DND-41 (cell line): ENCODE measurements around the gene MINDY1.

ENCODE experiments used
- ATAC-seq: fragments of 200-7000 bp; cut with Tn5 transposase; 3 replicates; pipeline ENCODE4 v1.9.1; 2021; ENCODE audit warnings: low read depth; ENCODE audit not compliant: insufficient read depth
- DNase-seq: peaks from one replicate; pipeline ENCODE4 v3.0.0-alpha.2; 2020
- H2AFZ ChIP-seq: 2 replicates; pipeline ENCODE4 v1.6.0; 2012; ENCODE audit warnings: low read depth, low read length
- H3K27ac ChIP-seq: 2 replicates; pipeline ENCODE4 v1.5.1; 2012; ENCODE audit warnings: low read length, inconsistent platforms
- H3K27me3 ChIP-seq: fragments of 200-600 bp; sonication (generic); 2 replicates; pipeline ENCODE4 v1.6.0; 2012; ENCODE audit warnings: low read length, mild to moderate bottlenecking, inconsistent platforms; ENCODE audit not compliant: insufficient read depth, poor library complexity
- H3K36me3 ChIP-seq: 2 replicates; pipeline ENCODE4 v1.5.1; 2012; ENCODE audit warnings: low read length, inconsistent platforms; ENCODE audit not compliant: insufficient read depth
- H3K4me1 ChIP-seq: 2 replicates; pipeline ENCODE4 v1.5.1; 2012; ENCODE audit warnings: mild to moderate bottlenecking, low read length; ENCODE audit not compliant: insufficient read depth
- H3K4me2 ChIP-seq: 2 replicates; pipeline ENCODE4 v1.6.0; 2012; ENCODE audit warnings: mild to moderate bottlenecking, moderate library complexity, low read length, inconsistent platforms; ENCODE audit not compliant: insufficient read depth
- H3K4me3 ChIP-seq, 2 experiments: fragments of 200-600 bp in 1 of 2; shearing (Covaris generic) in 1 of 2; 2 replicates each; pipeline ENCODE4 v1.5.1; 2012 to 2016; ENCODE audit warnings: inconsistent platforms in 2 of 2, low read length in 2 of 2, mild to moderate bottlenecking in 2 of 2, low read depth in 1 of 2, moderate library complexity in 1 of 2
- H3K79me2 ChIP-seq: 2 replicates; pipeline ENCODE4 v1.6.0; 2012; ENCODE audit warnings: low read length, inconsistent platforms; ENCODE audit not compliant: insufficient read depth
- H3K9ac ChIP-seq: 2 replicates; pipeline ENCODE4 v1.6.0; 2012; ENCODE audit warnings: low read depth, mild to moderate bottlenecking, inconsistent platforms, low read length, moderate library complexity
- H3K9me3 ChIP-seq: 2 replicates; pipeline ENCODE4 v1.5.1; 2012; ENCODE audit warnings: low read length, moderate library complexity, mild to moderate bottlenecking, inconsistent platforms; ENCODE audit not compliant: insufficient read depth, severe bottlenecking
- H4K20me1 ChIP-seq: 2 replicates; pipeline ENCODE4 v1.6.0; 2012; ENCODE audit warnings: low read length; ENCODE audit not compliant: insufficient read depth
- CTCF ChIP-seq: IDR thresholded peaks from 2 replicates; pipeline ENCODE4 v1.5.1; 2012; ENCODE audit warnings: borderline replicate concordance, low read length, moderate library complexity, mild to moderate bottlenecking; ENCODE audit not compliant: poor library complexity, severe bottlenecking; ENCODE audit errors: extremely low read depth
- EZH2 ChIP-seq: IDR thresholded peaks from 3 replicates; pipeline ENCODE4 v1.6.1; 2012; ENCODE audit warnings: borderline replicate concordance, low read depth, mild to moderate bottlenecking, moderate library complexity, low read length, inconsistent platforms; ENCODE audit not compliant: severe bottlenecking

The MINDY1 gene

DNA sequence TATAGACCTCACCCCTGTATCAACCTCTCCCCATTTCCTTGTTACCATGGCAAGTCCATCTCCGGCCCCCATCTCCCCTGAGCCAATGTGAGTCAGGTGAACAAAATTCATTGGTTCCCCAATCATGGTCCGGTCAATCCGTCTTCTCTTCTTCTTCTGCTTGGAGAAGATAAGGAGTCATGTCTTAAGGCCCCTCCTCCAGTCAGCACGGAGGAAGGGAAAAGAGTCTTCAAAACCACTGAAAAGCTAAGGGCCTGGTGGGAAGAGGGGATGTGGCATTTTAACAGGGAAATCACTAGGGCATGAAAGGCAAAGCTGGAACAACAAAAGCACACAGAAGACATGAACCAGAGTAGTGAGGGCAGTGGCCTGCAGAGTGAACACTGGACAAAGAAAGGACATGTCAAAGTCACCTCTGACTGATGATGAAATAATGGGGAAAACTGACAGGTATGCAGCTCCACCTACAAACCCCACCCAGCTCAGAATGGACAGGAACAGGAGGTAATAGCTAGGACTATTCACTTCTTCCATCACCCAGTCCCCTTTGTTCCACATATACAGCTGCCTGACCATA lies 48.4 kb upstream of the MINDY1 start:
- Histone ChIP-seq H3K79me2 (peaks cover 46% of the 10 kb centered on the region), H3K9ac (no peak overlapping the region), H3K27me3 (no peaks in the 10 kb centered on the region), H3K27ac (no peak overlapping the region), H4K20me1 (peaks cover 25% of the 10 kb centered on the region), H3K4me1 (peaks cover 35% of the 10 kb centered on the region), H3K4me3 (no peak overlapping the region), H2AFZ (no peak overlapping the region), H3K36me3 (peaks cover 64% of the 10 kb centered on the region), H3K9me3 (no peaks in the 10 kb centered on the region), H3K4me2 (no peak overlapping the region)
- DNase-seq, result no peak
- no peak for ATAC-seq
- TF ChIP-seq CTCF (no peak), EZH2 (no peak)

DNA sequence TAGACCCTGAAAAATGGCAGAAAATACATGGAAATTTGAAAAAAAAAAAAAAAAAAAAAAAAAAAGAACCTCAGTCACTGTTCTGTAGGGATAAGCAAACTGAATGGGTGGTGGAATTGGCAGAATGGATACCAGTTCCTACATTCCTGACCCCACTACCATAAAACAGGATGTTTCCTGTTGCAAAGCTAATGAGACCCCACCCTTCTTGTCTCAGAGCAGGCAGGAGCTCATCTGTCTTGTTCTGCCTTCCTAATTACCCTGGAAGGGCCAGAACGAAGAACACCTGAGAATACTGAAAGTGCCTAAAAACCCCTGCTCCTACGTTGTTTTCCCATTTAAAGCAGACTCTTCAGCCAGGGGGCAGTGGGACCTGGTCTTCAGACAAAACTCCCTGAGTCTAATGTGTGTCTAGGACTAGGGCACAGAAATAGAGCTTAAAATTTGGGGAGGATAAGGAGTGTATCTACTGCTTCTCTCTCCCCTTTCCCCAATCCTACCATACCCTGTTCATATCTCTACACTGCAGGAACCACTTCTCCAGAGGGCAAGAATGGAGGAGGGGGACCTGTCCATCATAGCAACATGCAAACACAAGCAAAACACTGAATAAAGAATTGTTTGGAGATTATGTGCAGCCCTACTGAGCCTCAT lies 44.8 kb upstream of the MINDY1 start:
- ATAC-seq (no peak), DNase-seq (no peak)
- no peaks in the 10 kb centered on the region for H3K27me3 ChIP-seq
- H3K27ac ChIP-seq, result no peak overlapping the region
- peaks cover 10% of the 10 kb centered on the region for H3K79me2 ChIP-seq
- no peak overlapping the region for H3K4me2 ChIP-seq
- H3K4me1 ChIP-seq, result peaks cover 26% of the 10 kb centered on the region
- no peaks in the 10 kb centered on the region for H3K9me3 ChIP-seq
- TF ChIP-seq EZH2 (no peak), CTCF (no peak)
- no peak overlapping the region for H2AFZ ChIP-seq
- H4K20me1 ChIP-seq, result peaks cover 15% of the 10 kb centered on the region
- no peak overlapping the region for H3K9ac ChIP-seq
- H3K4me3 ChIP-seq, result no peak overlapping the region
- H3K36me3 ChIP-seq, result peaks cover 51% of the 10 kb centered on the region

DNA sequence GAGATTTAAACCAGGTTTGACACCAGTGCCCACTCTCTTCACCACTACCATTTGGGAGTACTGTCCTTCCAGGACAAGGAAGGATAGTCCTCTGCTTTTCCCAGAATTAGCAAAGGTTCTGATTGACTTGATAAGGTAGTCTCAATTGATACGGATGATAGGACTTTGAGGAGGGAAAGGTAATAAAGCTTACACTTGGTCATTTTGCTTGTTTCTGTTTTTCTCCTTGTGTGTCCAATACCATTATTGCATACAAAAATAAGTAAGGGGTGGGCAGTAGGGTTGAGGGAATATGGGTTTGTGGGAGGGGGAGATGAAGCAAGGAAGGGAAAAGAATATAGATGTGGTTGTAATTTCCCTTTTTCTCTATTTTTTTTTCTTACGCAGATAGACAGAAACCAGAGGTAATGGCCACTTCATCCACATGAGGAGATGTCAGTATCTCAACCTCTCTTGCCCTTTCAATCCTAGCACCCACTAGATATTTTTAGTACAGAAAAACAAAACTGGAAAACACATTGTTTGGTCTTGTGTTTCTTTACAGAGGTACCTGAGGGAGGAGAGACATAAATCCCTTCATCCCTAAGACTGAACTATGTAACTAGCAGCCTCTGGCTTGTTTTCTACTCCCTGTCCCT lies 43.5 kb upstream of the MINDY1 start:
- no peak for ATAC-seq

More for the DNA sequence above, 43.5 kb upstream of the MINDY1 start:
- Histone ChIP-seq H3K27ac (no peak overlapping the region), H3K4me3 (no peak overlapping the region), H3K9me3 (no peaks in the 10 kb centered on the region), H3K4me1 (peaks cover 18% of the 10 kb centered on the region), H4K20me1 (0 out of 2 replicates have a peak, but pooled peaks cover 2% of the 10 kb centered on the region), H3K27me3 (no peaks in the 10 kb centered on the region), H2AFZ (no peak overlapping the region), H3K4me2 (no peak overlapping the region), H3K9ac (no peak overlapping the region), H3K36me3 (peaks cover 38% of the 10 kb centered on the region), H3K79me2 (no peaks in the 10 kb centered on the region)
- TF ChIP-seq EZH2, result no peak
- TF ChIP-seq CTCF, result no peak
- no peak for DNase-seq
